Testis (tissue), 2 donors: ENCODE data around the gene FLT4.

Experiments
- POLR2A ChIP-seq: fragments of 450-650 bp; IDR thresholded peaks from one replicate; pipeline ENCODE4 v1.6.1; 2017; ENCODE audit warnings: antibody characterized with exemption, mild to moderate bottlenecking, moderate library complexity
- TF ChIP-seq, protein P1 (sequence below), 3 experiments: fragments of 450-650 bp in 2 of 3; fragments of 200-600 bp in 1 of 3; sonication (generic) in 1 of 3; IDR thresholded peaks; one replicate each; pipeline ENCODE4 v1.5.1; 2016 to 2019; ENCODE audit warnings: antibody characterized with exemption in 3 of 3, mild to moderate bottlenecking in 2 of 3, moderate library complexity in 1 of 3

DNA sequence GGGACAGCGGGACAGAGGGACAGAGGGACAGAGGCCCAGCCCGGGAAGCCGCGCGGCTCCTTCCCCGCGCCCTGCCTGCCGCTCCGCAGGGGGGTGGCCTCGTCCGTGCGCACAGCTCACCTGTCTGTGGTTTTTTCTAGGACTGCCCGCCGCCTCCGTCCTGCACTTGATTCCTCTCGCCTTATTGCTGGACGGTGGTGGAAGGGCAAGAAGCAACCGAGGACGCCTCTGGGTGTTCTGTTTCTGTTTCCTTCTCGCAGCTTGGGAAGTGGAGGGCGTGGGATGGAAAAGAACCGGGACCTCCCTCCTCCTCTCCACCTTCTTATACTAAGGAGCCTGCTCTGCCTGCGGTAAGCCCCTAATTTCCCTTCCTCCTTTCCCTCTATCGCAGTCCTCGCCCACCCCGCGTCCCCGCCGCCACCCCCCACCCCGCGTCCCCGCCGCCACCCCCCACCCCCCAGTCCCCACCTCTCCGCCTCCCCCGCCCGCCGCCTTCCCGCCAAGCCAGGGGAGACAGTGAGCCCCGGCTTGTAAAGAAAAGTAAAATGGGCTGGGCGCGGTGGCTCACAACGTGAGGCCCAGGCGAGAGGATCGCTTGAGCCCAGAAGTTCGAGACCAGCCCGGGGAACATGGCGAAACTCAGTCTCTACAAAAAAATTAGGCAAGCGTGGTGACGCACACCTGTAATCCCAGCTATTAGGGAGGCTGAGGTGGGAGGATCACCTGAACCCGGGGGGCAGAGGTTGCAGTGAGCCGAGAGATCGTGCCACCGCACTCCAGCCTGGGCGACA, 9.6 kb upstream of the FLT4 start:
- TF ChIP-seq, protein P1, sequence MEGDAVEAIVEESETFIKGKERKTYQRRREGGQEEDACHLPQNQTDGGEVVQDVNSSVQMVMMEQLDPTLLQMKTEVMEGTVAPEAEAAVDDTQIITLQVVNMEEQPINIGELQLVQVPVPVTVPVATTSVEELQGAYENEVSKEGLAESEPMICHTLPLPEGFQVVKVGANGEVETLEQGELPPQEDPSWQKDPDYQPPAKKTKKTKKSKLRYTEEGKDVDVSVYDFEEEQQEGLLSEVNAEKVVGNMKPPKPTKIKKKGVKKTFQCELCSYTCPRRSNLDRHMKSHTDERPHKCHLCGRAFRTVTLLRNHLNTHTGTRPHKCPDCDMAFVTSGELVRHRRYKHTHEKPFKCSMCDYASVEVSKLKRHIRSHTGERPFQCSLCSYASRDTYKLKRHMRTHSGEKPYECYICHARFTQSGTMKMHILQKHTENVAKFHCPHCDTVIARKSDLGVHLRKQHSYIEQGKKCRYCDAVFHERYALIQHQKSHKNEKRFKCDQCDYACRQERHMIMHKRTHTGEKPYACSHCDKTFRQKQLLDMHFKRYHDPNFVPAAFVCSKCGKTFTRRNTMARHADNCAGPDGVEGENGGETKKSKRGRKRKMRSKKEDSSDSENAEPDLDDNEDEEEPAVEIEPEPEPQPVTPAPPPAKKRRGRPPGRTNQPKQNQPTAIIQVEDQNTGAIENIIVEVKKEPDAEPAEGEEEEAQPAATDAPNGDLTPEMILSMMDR (IDR thresholded peaks at IDR 0.05), result no peak
- TF ChIP-seq POLR2A, result no peak
